Endothelial cell of umbilical vein (primary cell): ENCODE data around the gene SLC15A3. TPM values are rescaled to one million over a fixed set of nuclear protein-coding genes. Genes with fewer than 3 reads are reported as not detected.
A peak's percentile ranks its signal among the peaks of the same experiment; 100 is the strongest.

ENCODE experiments used
- BruUV-seq: library from RNA; stranded (reverse); fragments of 400-500 nt; replicated peaks from 2 replicates; lab custom pipeline; 2021; lab: Mats Ljungman, UMichigan
- CTCF ChIA-PET: fragments of 300-600, 350-600 bp; sonication (Branson Sonifier 250); formaldehyde crosslinking; loops from one replicate; lab custom pipeline; 2021; ENCODE audit warnings: antibody characterized with exemption, inconsistent platforms; lab: Charles Lee
- POLR2A ChIA-PET: fragments of 300-600, 350-600 bp; sonication (Branson Sonifier 250); formaldehyde crosslinking; loops from one replicate; lab custom pipeline; 2021; ENCODE audit warnings: antibody characterized with exemption, inconsistent platforms; lab: Charles Lee
- DNase-seq: peaks from one replicate; pipeline ENCODE4 v3.0.0-alpha.2; 2011; ENCODE audit warnings: low read depth, low spot score
- FAIRE-seq: peaks from 2 replicates; lab custom pipeline; 2011; peaks lifted over from hg19 to GRCh38; lab: Jason Lieb, UNC
- H2AFZ ChIP-seq: 2 replicates; pipeline ENCODE4 v1.6.0; 2012; ENCODE audit warnings: low read depth, low read length, control low read depth, inconsistent platforms
- H3K27ac ChIP-seq: 2 replicates; pipeline ENCODE4 v1.5.1; 2011; ENCODE audit warnings: low read depth, mild to moderate bottlenecking, control low read depth, low read length, moderate library complexity; ENCODE audit not compliant: insufficient read depth
- H3K27me3 ChIP-seq, 2 experiments: 2 replicates each; pipeline versions ENCODE4 v1.6.0 to v1.6.1; 2011; ENCODE audit warnings: low read length in 2 of 2, mixed read lengths in 1 of 2; ENCODE audit not compliant: control insufficient read depth in 2 of 2, insufficient read depth in 2 of 2
- H3K36me3 ChIP-seq, 2 experiments: 2 replicates in 1 of 2; 3 replicates in 1 of 2; pipeline ENCODE4 v1.5.1; 2011; ENCODE audit warnings: low read length in 2 of 2, mild to moderate bottlenecking in 1 of 2, moderate library complexity in 1 of 2; ENCODE audit not compliant: control insufficient read depth in 2 of 2, insufficient read depth in 2 of 2; ENCODE audit errors: extremely low read depth in 1 of 2
- H3K4me1 ChIP-seq: 3 replicates; pipeline ENCODE4 v1.5.1; 2011; ENCODE audit warnings: mild to moderate bottlenecking, low read length; ENCODE audit not compliant: control insufficient read depth, insufficient read depth; ENCODE audit errors: extremely low read depth
- H3K4me2 ChIP-seq: 2 replicates; pipeline ENCODE4 v1.6.1; 2011; ENCODE audit warnings: low read length, control low read depth, mixed read lengths; ENCODE audit not compliant: insufficient read depth
- H3K4me3 ChIP-seq, 3 experiments: fragments of 200-600 bp in 1 of 3; sonication (generic), shearing (Covaris generic) in 1 of 3; replicated peaks in 1 of 3; 2 replicates each; pipeline ENCODE4 v1.5.1; 2011 to 2016; ENCODE audit warnings: control low read depth in 3 of 3, low read length in 3 of 3, mild to moderate bottlenecking in 2 of 3, inconsistent platforms in 1 of 3, low read depth in 1 of 3, moderate library complexity in 1 of 3; ENCODE audit not compliant: insufficient read depth in 1 of 3
- H3K79me2 ChIP-seq: 2 replicates; pipeline ENCODE4 v1.6.0; 2012; ENCODE audit warnings: low read length, inconsistent platforms; ENCODE audit not compliant: control insufficient read depth, insufficient read depth
- H3K9ac ChIP-seq: replicated peaks from 2 replicates; pipeline ENCODE3; 2011; ENCODE audit warnings: low read length, control low read depth; ENCODE audit not compliant: insufficient read depth; ENCODE audit errors: extremely low read depth
- H3K9me1 ChIP-seq: replicated peaks from 3 replicates; pipeline ENCODE4 v1.6.0; 2011; ENCODE audit warnings: mild to moderate bottlenecking, low read length; ENCODE audit not compliant: control insufficient read depth, insufficient read depth; ENCODE audit errors: extremely low read depth
- H3K9me3 ChIP-seq: replicated peaks from 2 replicates; pipeline ENCODE4 v1.5.1; 2012; ENCODE audit warnings: low read length, inconsistent platforms; ENCODE audit not compliant: control insufficient read depth, insufficient read depth
- H4K20me1 ChIP-seq: replicated peaks from 2 replicates; pipeline ENCODE3; 2011; ENCODE audit warnings: mild to moderate bottlenecking, low read length; ENCODE audit not compliant: control insufficient read depth, insufficient read depth; ENCODE audit errors: extremely low read depth
- EZH2 ChIP-seq: IDR thresholded peaks from 2 replicates; pipeline ENCODE4 v1.6.1; 2012; ENCODE audit warnings: borderline replicate concordance, low read depth, mild to moderate bottlenecking, moderate library complexity, low read length, inconsistent platforms; ENCODE audit not compliant: severe bottlenecking
- FOS ChIP-seq: IDR thresholded peaks from 2 replicates; pipeline ENCODE4 v1.6.1; 2011; ENCODE audit warnings: mild to moderate bottlenecking, low read length, moderate library complexity, borderline replicate concordance; ENCODE audit not compliant: insufficient read depth
- GATA2 ChIP-seq: IDR thresholded peaks from 2 replicates; pipeline ENCODE4 v1.7.0; 2011; ENCODE audit warnings: low read depth, mild to moderate bottlenecking, moderate library complexity, mixed read lengths, low read length; ENCODE audit not compliant: insufficient read length, insufficient read depth
- JUN ChIP-seq: IDR thresholded peaks from 2 replicates; pipeline ENCODE4 v1.6.1; 2011; ENCODE audit warnings: borderline replicate concordance, low read depth; ENCODE audit not compliant: insufficient read length, insufficient read depth
- MYC ChIP-seq: IDR thresholded peaks from one replicate; pipeline ENCODE4 v1.6.1; 2011; ENCODE audit warnings: mild to moderate bottlenecking, low read depth, low read length
- POLR2A ChIP-seq: IDR thresholded peaks from 2 replicates; pipeline ENCODE4 v1.6.1; 2012; ENCODE audit warnings: low read depth, mild to moderate bottlenecking, control low read depth, low read length
- POLR2AphosphoS5 ChIP-seq: IDR thresholded peaks from 2 replicates; pipeline ENCODE4 v1.6.1; 2012; ENCODE audit warnings: low read depth, mild to moderate bottlenecking, control low read depth, low read length, moderate library complexity; ENCODE audit not compliant: insufficient read depth
- dilution Hi-C: fragments of 300-500 bp; cut with MboI; formaldehyde crosslinking; loops from one replicate; pipeline ENCODE4 v1.15.0; 2019; ENCODE audit warnings: low sequenced_read_pairs; ENCODE audit not compliant: extremely low pct_ligation_motif_present
- intact Hi-C: fragments of 100-400 bp; cut with micrococcal nuclease; formaldehyde crosslinking; loops from one replicate; pipeline ENCODE4 v1.10.0; 2022
- polyA plus RNA-seq, 4 experiments: library from polyadenylated mRNA; depleted of rRNA in 3 of 4; stranded (reverse) in 3 of 4; unstranded in 1 of 4; fragments of >200 nt; gene quantifications; 2 replicates each; pipeline versions ENCODE4 v1.2.1 to v1.2.3, GENCODE V29; 2011 to 2012; ENCODE audit warnings: missing spikeins in 1 of 4
- total RNA-seq: library from RNA; stranded (reverse); gene quantifications from 2 replicates; pipeline ENCODE4 v1.2.3, GENCODE V29; 2021
- TF ChIP-seq, protein P1 (sequence below): IDR thresholded peaks from 2 replicates; pipeline ENCODE4 v1.6.1; 2011; ENCODE audit not compliant: insufficient read depth, insufficient read length
- TF ChIP-seq, protein P2 (sequence below), 2 donors: IDR thresholded peaks; 1 replicate in 1 of 2; 2 replicates in 1 of 2; pipeline ENCODE4 v1.5.1; 2011; ENCODE audit warnings: low read length in 2 of 2, mild to moderate bottlenecking in 2 of 2, moderate library complexity in 2 of 2, control low read depth in 1 of 2, inconsistent platforms in 1 of 2, low read depth in 1 of 2; ENCODE audit not compliant: insufficient read depth in 1 of 2; ENCODE audit errors: extremely low read depth in 1 of 2

The SLC15A3 gene
- total and polyA plus RNA-seq, 2 donors (not counting 3 experiments of a cell fraction or from before 2014, with no cell fraction given), result 3.3 to 4.4 TPM

DNA sequence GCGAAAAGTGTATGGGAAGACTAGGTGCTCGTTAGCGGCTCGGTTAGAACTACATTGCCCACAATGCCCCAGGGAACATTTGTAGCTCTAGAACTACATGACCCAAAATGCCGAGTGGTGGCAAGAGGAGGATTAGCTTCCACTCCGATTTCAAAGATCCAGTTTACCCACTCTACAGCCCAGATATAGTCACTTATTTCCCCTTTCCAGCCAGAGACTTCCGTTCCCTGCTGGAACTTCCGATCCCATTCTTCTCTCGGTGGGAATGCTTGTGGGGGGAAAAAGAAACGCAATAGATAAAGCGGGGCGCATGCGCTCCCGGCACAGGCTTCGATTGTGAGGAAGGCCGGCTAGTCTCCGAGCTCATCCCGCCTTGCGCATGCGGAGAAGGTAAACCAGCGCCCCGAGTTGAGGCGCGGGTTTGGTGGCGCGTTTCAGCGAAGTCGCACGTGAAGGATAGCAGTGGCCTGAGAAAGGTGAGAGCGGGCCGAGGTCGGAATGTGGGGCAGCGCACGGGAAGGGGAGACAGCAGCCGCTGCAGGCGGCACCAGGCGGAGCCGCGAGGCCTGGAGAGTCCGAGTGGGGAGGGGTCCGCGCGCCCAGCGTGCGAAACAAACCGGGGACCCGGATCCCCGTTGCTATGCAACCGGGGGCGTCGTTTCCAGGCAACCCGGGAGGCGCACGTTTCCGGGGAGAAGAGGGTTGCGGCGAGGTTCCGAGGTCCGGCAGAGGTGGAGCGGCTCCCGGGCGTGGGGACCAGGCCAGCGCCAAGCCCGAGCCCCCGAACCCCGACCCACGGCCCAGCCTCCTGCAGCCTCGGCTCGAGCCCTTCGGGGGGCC, 38.0 kb downstream of the SLC15A3 start, which contains the start of gene TMEM109:
TMEM109 (plus strand) TSS at position 366 of the 840 bp plus-strand sequence. CDS start 5,536 bp downstream, outside the sequence.
- Histone ChIP-seq H3K27me3 (peaks cover 0 to 2% of the 10 kb centered on the region in 2 experiments), H3K9me3 (no peaks in the 10 kb centered on the region), H3K9me1 (no peaks in the 10 kb centered on the region), H2AFZ (peak within 1 kb of the TSS; percentile 96), H3K4me1 (peaks cover 36% of the 10 kb centered on the region), H3K9ac (peak within 1 kb of the TSS; percentile 74), H3K27ac (peak within 1 kb of the TSS; percentile 65), H3K4me2 (peak within 1 kb of the TSS; percentile 94), H4K20me1 (no peaks in the 10 kb centered on the region), H3K4me3 (peak within 1 kb of the TSS; percentile 43 to 79 (median 76)), H3K36me3 (no peaks in the 10 kb centered on the region), H3K79me2 (peaks cover 45% of the 10 kb centered on the region)
- FAIRE-seq (peak; percentile 98), DNase-seq (peak; percentile 98)
- TF ChIP-seq GATA2, result peak; percentile 24
- TF ChIP-seq, protein P1, sequence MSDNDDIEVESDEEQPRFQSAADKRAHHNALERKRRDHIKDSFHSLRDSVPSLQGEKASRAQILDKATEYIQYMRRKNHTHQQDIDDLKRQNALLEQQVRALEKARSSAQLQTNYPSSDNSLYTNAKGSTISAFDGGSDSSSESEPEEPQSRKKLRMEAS, result peak; percentile 60
- TF ChIP-seq EZH2, result no peak
- peak; percentile 6 for TF ChIP-seq MYC
- no peak for TF ChIP-seq POLR2A
- TF ChIP-seq, protein P2, sequence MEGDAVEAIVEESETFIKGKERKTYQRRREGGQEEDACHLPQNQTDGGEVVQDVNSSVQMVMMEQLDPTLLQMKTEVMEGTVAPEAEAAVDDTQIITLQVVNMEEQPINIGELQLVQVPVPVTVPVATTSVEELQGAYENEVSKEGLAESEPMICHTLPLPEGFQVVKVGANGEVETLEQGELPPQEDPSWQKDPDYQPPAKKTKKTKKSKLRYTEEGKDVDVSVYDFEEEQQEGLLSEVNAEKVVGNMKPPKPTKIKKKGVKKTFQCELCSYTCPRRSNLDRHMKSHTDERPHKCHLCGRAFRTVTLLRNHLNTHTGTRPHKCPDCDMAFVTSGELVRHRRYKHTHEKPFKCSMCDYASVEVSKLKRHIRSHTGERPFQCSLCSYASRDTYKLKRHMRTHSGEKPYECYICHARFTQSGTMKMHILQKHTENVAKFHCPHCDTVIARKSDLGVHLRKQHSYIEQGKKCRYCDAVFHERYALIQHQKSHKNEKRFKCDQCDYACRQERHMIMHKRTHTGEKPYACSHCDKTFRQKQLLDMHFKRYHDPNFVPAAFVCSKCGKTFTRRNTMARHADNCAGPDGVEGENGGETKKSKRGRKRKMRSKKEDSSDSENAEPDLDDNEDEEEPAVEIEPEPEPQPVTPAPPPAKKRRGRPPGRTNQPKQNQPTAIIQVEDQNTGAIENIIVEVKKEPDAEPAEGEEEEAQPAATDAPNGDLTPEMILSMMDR (IDR thresholded peaks at IDR 0.05; ENCODE audit: extremely low read depth in 1 of 2, insufficient read depth in 1 of 2, low read depth in 1 of 2, low read length in 2 of 2), result no peak
- TF ChIP-seq JUN, result peak; percentile 32
- TF ChIP-seq FOS, result no peak
- peak; percentile 44 for TF ChIP-seq POLR2AphosphoS5
- dilution Hi-C loops, result no loop called here
- ChIA-PET CTCF (interaction anchor here (0.9 to 4.8 kb wide), 12 partner anchors 9 to 239 kb away, joined by 3 to 32 read pairs (median 4); partner anchors contain the start of gene TMEM132A), POLR2A (interaction anchor here (0.5 to 1.5 kb wide), 4 partner anchors 10 to 243 kb away, joined by 3 to 5 read pairs (median 3); partner anchors contain the start of gene TMEM132A)
- intact Hi-C loops, result loop anchor here (1.0 to 10.0 kb wide), 2 partner anchors 8 to 221 kb away; partner anchors contain the start of gene PRPF19
- no TSS peak for BruUV-seq
